Neural progenitor cell (in vitro differentiated cells): ENCODE measurements around the gene DSCAML1. TPM values are rescaled to one million over a fixed set of nuclear protein-coding genes. Genes with fewer than 3 reads are reported as not detected.

Experiments used
- DNase-seq: peaks from one replicate; pipeline ENCODE4 v3.0.0-alpha.2; 2016; ENCODE audit warnings: low spot score
- H2AFZ ChIP-seq: fragments of 200-600 bp; sonication (generic); replicated peaks from 2 replicates; pipeline ENCODE4 v1.6.1; 2016; ENCODE audit warnings: antibody characterized with exemption
- H3F3A ChIP-seq: fragments of 200-600 bp; sonication (generic); 2 replicates; pipeline ENCODE4 v1.6.1; 2016; ENCODE audit warnings: antibody characterized with exemption, low read depth
- H3K27ac ChIP-seq: fragments of 200-600 bp; sonication (generic); 2 replicates; pipeline ENCODE4 v1.5.1; 2016; ENCODE audit warnings: mild to moderate bottlenecking
- H3K27me3 ChIP-seq: fragments of 200-600 bp; sonication (generic); 2 replicates; pipeline ENCODE4 v1.6.1; 2016; ENCODE audit warnings: mild to moderate bottlenecking, moderate library complexity
- H3K36me3 ChIP-seq: fragments of 200-600 bp; sonication (generic); 2 replicates; pipeline ENCODE4 v1.5.1; 2016
- H3K4me1 ChIP-seq: fragments of 200-600 bp; sonication (generic); 2 replicates; pipeline ENCODE4 v1.6.1; 2016; ENCODE audit warnings: mixed run types
- H3K4me2 ChIP-seq: fragments of 200-600 bp; sonication (generic); 2 replicates; pipeline ENCODE4 v1.6.1; 2016
- H3K4me3 ChIP-seq: fragments of 200-600 bp; sonication (generic); 2 replicates; pipeline ENCODE4 v1.5.1; 2016
- H3K79me2 ChIP-seq: fragments of 200-600 bp; sonication (generic); 2 replicates; pipeline ENCODE4 v1.6.1; 2016; ENCODE audit warnings: low read depth
- H3K9ac ChIP-seq: fragments of 200-600 bp; sonication (generic); 2 replicates; pipeline ENCODE4 v1.6.1; 2016
- H3K9me3 ChIP-seq: fragments of 200-600 bp; sonication (generic); 2 replicates; pipeline ENCODE4 v1.5.1; 2016; ENCODE audit warnings: low read depth
- H4K20me1 ChIP-seq: fragments of 200-600 bp; sonication (generic); 2 replicates; pipeline ENCODE4 v1.6.1; 2016; ENCODE audit warnings: low read depth
- H3K27ac Mint-ChIP-seq: 3 replicates; pipeline ENCODE4 v1.8.0; 2021; ENCODE audit warnings: mixed read lengths
- H3K27me3 Mint-ChIP-seq: 2 replicates; pipeline ENCODE4 v1.8.0; 2022; ENCODE audit warnings: low read depth, mild to moderate bottlenecking, inconsistent platforms, moderate library complexity, mixed read lengths; ENCODE audit not compliant: insufficient read depth
- H3K36me3 Mint-ChIP-seq: 3 replicates; pipeline ENCODE4 v1.8.0; 2021; ENCODE audit warnings: mixed read lengths
- H3K4me1 Mint-ChIP-seq: 3 replicates; pipeline ENCODE4 v1.8.0; 2021; ENCODE audit warnings: mixed read lengths
- H3K4me3 Mint-ChIP-seq: 3 replicates; pipeline ENCODE4 v1.8.0; 2021; ENCODE audit warnings: mild to moderate bottlenecking, moderate library complexity, mixed read lengths
- H3K9me3 Mint-ChIP-seq: 3 replicates; pipeline ENCODE4 v1.8.0; 2020; ENCODE audit warnings: mixed read lengths
- EZH2 ChIP-seq: fragments of 200-600 bp; sonication (generic); IDR thresholded peaks from 2 replicates; pipeline ENCODE4 v1.6.1; 2017; ENCODE audit warnings: antibody characterized with exemption, mild to moderate bottlenecking, moderate library complexity
- EZH2phosphoT487 ChIP-seq: fragments of 200-600 bp; sonication (generic); IDR thresholded peaks from 2 replicates; pipeline ENCODE4 v1.6.1; 2017; ENCODE audit warnings: antibody characterized with exemption
- total RNA-seq: library from RNA; depleted of rRNA; stranded (reverse); fragments of >200 nt; gene quantifications from 2 replicates; pipeline ENCODE4 v1.2.3, GENCODE V29; 2015; ENCODE audit warnings: low replicate concordance
- TF ChIP-seq, protein P1 (sequence below): fragments of 200-600 bp; sonication (generic); IDR thresholded peaks from 2 replicates; pipeline ENCODE4 v1.5.1; 2017; ENCODE audit warnings: antibody characterized with exemption, mild to moderate bottlenecking

Gene DSCAML1
- total RNA-seq, 1 donor from 2014 or later: 0.06 TPM

- no peaks in the 10 kb centered on the region for H3K36me3 ChIP-seq
- peaks cover 19% of the 10 kb centered on the region for H3K36me3 Mint-ChIP-seq
Observed at GRCh38 chr11:117387992-117388755, 408.8 kb downstream of the DSCAML1 start.

DNA sequence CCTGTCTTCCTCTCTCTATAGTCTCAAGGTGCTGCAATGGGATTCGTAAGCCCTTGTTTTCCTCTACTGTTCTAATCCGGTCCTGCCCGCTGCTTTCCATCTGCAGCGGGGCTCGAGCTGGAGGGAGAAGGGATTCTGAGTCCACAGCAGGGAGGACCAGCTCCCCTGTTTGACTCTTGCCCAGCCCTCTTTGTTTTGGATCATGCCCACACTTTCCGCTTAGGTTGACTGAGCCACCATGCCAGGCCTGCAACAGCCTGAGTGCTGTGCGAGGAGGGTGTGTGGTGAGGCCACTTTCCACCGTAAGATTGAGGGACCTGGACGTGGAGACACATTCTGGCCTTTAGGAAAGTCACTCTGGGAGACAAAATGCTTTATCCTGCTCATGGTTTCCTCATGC, 411.1 kb downstream of the DSCAML1 start:
- Mint-ChIP-seq H3K27me3 (no peaks in the 10 kb centered on the region), H3K36me3 (peaks cover 21% of the 10 kb centered on the region), H3K4me1 (peaks cover 8% of the 10 kb centered on the region), H3K4me3 (no peak overlapping the region), H3K9me3 (no peaks in the 10 kb centered on the region), H3K27ac (no peak overlapping the region)
- Histone ChIP-seq H3K4me3 (no peak overlapping the region), H2AFZ (no peak overlapping the region), H3K4me2 (no peak overlapping the region), H3K9ac (no peak overlapping the region), H3F3A (no peaks in the 10 kb centered on the region), H4K20me1 (no peaks in the 10 kb centered on the region), H3K36me3 (no peaks in the 10 kb centered on the region), H3K9me3 (no peaks in the 10 kb centered on the region), H3K27me3 (no peaks in the 10 kb centered on the region), H3K4me1 (no peaks in the 10 kb centered on the region), H3K27ac (no peak overlapping the region), H3K79me2 (no peaks in the 10 kb centered on the region)
- no peak for DNase-seq
- TF ChIP-seq EZH2phosphoT487: no peak
- no peak for TF ChIP-seq EZH2
- TF ChIP-seq, protein P1, sequence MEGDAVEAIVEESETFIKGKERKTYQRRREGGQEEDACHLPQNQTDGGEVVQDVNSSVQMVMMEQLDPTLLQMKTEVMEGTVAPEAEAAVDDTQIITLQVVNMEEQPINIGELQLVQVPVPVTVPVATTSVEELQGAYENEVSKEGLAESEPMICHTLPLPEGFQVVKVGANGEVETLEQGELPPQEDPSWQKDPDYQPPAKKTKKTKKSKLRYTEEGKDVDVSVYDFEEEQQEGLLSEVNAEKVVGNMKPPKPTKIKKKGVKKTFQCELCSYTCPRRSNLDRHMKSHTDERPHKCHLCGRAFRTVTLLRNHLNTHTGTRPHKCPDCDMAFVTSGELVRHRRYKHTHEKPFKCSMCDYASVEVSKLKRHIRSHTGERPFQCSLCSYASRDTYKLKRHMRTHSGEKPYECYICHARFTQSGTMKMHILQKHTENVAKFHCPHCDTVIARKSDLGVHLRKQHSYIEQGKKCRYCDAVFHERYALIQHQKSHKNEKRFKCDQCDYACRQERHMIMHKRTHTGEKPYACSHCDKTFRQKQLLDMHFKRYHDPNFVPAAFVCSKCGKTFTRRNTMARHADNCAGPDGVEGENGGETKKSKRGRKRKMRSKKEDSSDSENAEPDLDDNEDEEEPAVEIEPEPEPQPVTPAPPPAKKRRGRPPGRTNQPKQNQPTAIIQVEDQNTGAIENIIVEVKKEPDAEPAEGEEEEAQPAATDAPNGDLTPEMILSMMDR: no peak

More at GRCh38 chr11:117387992-117388755, 408.8 kb downstream of the DSCAML1 start:
- H3K4me3 ChIP-seq: no peak overlapping the region
- H3K79me2 ChIP-seq: no peaks in the 10 kb centered on the region
- no peak overlapping the region for H3K9ac ChIP-seq
- Mint-ChIP-seq H3K27ac (no peak overlapping the region), H3K27me3 (no peaks in the 10 kb centered on the region), H3K4me1 (no peaks in the 10 kb centered on the region), H3K4me3 (no peak overlapping the region), H3K9me3 (no peaks in the 10 kb centered on the region)
- TF ChIP-seq EZH2phosphoT487 (no peak), EZH2 (no peak)
- TF ChIP-seq, protein P1: no peak
- H4K20me1 ChIP-seq: no peaks in the 10 kb centered on the region
- DNase-seq: no peak
- H3K27me3 ChIP-seq: no peaks in the 10 kb centered on the region
- H2AFZ ChIP-seq: no peak overlapping the region
- no peaks in the 10 kb centered on the region for H3F3A ChIP-seq
- no peaks in the 10 kb centered on the region for H3K4me1 ChIP-seq
- no peak overlapping the region for H3K4me2 ChIP-seq
- H3K9me3 ChIP-seq: no peaks in the 10 kb centered on the region
- no peak overlapping the region for H3K27ac ChIP-seq

- H3K4me1 Mint-ChIP-seq: peaks cover 8% of the 10 kb centered on the region
Observed at GRCh38 chr11:117385471-117385870, 411.5 kb downstream of the DSCAML1 start.

More at GRCh38 chr11:117385471-117385870, 411.5 kb downstream of the DSCAML1 start:
- Mint-ChIP-seq H3K4me3 (no peak overlapping the region), H3K27ac (no peak overlapping the region), H3K36me3 (peaks cover 24% of the 10 kb centered on the region), H3K9me3 (no peaks in the 10 kb centered on the region), H3K27me3 (no peaks in the 10 kb centered on the region)
- Histone ChIP-seq H2AFZ (no peak overlapping the region), H3K27ac (no peak overlapping the region), H3K4me1 (no peaks in the 10 kb centered on the region), H3K79me2 (no peaks in the 10 kb centered on the region), H3K4me2 (no peak overlapping the region), H3K4me3 (no peak overlapping the region), H3K9ac (no peak overlapping the region), H3F3A (no peaks in the 10 kb centered on the region), H3K27me3 (no peaks in the 10 kb centered on the region), H4K20me1 (no peaks in the 10 kb centered on the region), H3K36me3 (no peaks in the 10 kb centered on the region), H3K9me3 (no peaks in the 10 kb centered on the region)
- DNase-seq: no peak
- no peak for TF ChIP-seq EZH2
- TF ChIP-seq EZH2phosphoT487: no peak
- TF ChIP-seq, protein P1: no peak
